ENCODE measurements around the gene GRK5.

DNA sequence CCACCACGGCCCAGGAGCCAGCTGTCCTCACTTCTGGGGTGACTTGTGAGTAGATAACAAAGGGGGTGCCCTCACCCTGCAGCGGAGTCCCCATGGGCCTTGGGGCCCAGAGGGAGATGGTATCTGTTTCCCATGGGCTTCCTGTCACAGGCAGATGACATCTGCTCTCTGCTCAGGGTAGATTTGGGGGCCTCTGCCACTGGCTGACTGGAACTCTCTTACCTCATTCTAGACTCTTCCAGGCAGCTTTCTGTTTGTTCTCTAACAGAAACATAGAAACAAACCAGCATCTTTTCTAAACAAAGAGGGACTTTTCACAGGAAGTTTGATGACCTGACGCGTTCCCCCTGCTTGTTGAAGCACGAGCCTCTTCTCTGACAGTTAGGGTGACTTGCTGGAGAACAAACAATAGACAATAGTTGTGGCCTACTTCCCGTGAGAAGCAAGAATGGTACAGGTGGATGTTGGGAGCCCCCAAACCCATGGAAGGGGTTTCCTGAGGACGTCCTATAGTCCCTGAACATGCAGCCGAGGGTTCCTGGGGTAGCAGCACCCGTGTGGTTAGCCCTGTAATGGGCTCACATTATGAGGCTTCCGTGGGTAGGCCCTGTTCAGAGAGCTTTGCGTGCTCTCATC, 61.6 kb downstream of the GRK5 start:
- TF ChIP-seq GATA3 (IDR thresholded peaks at IDR 0.05; ENCODE audit: low read depth, low read length) (no peak), GATA2 (IDR thresholded peaks at IDR 0.05; ENCODE audit: low read depth, low read length) (no peak)

Measured in SH-SY5Y (cell line).